NCI-H2081 treated with DMSO at 0.1 percent for 48 hours (cell line): ENCODE data around the gene KRT26.

Experiments
- DNase-seq: peaks from one replicate; lab custom pipeline; 2025; lab: John Stamatoyannopoulos, UW

KRT26 gene

DNA sequence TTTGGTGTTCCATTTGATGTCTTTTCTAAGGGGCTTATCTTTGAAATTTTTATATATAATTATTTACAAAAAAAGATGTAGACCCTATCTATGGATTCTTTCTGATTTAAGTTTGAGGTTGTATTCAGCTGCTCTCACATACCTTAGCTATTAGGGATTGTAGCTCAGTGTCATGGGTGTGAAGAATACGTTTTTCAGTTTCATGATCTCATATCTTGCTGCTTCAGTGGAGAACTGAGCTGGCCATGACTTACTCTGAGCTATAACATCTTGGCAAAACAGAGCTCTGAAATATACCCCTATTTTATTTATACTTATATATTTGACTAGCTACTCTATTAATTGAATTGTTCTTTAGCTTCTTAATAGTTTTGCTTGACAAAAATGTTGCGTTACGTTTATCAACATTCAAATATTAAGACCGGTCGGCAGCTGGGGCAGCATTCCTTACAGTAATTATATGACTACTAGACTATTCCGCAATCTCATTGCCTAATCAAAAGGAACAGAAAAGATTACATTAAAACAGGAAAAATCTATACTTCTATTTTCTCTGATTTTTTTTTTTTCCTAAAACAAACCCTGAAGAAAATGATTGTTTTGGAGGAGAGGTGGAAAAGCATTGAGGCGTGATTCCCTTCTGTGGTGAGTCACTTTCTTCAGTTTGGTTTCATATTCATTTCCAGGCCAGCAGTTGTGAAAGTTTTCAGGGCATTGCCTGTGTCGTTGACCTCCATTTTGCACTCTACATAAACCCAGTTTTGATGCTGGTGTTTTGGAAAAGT lies 44.4 kb downstream of the KRT26 start:
- no peak for DNase-seq

DNA sequence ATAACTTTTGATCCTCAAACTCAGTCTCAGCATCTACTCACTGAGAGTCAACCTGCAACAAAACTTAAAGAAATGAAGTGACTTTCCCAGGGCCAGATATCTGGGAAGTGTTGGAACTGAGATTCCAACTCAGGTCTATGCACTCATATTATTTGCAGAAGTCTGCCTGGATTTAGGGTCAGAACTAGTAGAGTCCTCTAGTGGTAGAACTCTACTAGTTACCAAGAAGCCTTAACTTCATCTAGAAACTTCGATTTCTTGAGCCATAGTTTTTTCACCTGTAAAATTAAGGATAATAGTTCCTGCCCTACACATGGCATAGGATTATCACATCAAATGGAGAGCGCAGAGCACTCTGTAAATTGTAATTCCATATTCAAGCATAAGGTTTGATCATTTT lies 45.1 kb downstream of the KRT26 start:
- no peak for DNase-seq

DNA sequence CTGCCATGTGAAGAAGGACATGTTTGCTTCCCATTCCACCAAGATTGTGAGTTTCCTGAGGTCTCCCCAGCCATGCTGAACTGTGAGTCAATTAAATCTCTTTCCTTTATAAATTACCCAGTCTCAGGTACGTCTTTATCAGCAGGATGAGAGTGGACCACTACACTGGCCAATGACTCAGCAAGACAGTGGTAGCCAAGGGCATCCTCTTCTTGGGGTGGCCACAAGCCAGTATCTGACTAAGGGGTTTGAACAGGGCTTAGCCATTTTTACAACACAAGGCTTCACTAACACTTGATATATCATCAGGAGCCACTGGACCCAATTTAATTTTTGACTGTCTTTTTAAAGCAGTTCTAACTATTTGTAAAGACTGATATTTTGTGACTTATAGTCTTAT lies 47.3 kb downstream of the KRT26 start:
- DNase-seq, result no peak

DNA sequence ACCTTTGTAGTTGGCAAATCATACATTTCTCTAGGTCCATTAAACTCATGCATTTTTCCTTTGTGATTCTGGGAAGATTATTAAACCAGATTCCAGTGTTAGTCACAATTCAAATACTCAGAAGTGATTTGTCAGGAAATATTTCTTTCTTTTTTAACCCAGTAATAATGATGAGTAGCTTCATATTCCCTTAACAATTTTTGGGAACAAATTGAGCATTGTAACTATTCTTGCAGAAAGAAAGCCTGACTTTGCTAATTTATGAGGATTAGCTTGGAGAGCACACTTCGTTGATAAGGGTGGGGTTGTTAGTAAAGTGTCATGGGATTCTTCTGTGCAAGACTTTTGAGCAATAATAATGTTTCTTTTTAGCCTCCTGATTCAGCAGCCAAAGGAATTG lies 49.8 kb downstream of the KRT26 start:
- DNase-seq, result no peak

DNA sequence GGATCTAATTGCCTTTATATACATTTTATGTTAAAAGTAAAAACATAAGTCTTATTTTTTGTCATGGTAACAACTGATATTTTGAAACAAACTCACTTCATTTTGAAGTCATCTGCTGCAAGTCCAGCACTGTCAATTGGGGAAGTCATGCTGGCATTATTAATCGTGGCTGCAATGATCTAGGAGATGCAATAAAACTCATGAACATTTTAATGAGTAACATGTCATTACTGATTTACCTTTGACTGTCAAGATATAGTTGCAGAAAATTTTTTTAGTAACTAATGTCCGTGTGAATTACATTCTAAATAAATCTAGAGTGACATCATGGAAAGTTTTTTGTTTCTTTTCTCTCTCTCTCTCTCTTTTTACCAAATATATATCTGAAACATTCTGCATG lies 51.1 kb downstream of the KRT26 start:
- DNase-seq, result no peak

DNA sequence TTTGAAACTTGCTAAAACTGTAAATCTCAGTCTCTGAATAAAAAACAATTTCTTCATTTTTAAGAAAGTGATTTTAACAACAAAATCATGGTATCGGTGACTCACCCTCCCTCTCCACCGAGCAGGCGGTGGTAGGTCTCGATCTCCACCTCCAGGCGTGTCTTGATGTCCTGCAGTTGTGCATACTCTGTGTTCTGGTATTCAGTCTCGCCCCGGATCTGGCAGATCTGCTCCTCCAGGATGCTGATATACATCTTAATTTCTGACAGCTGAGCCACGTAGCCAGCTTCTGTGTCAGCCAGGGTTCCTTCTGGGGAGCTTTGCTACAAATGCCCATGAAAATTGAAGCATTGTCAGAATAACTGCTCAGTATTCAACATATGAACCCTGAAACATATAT lies 53.1 kb downstream of the KRT26 start:
- DNase-seq, result no peak

DNA sequence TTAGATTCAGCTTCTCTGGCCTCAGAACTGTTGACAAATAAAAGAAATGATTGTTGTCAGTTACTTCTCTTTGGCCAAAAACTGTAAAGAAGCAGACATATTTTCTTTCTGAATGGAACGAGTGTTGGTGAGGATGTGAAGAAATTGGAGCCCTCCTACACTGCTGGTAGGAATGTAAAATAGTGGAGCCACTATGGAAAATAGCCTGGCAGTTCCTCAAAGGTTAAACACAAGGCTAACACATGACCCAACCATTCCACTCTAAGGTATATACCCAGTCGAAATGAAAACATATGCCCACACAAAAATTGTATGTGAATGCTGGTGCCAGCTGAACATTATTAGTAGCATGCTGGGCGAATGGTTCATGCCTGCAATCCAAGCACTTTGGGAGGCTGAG lies 54.2 kb downstream of the KRT26 start:
- no peak for DNase-seq
